GM19351 (cell line): Measurements from ENCODE around the gene TIMM10.

Experiments used
- ATAC-seq: cut with Tn5 transposase; IDR thresholded peaks from one replicate; pipeline ENCODE4 v1.9.1; 2021; ENCODE audit warnings: mild to moderate bottlenecking, moderate library complexity; ENCODE audit not compliant: unreplicated experiment

Gene TIMM10

GRCh38 chr11:57485217-57485990, 45.1 kb downstream of the TIMM10 start:
- no peak for ATAC-seq

DNA sequence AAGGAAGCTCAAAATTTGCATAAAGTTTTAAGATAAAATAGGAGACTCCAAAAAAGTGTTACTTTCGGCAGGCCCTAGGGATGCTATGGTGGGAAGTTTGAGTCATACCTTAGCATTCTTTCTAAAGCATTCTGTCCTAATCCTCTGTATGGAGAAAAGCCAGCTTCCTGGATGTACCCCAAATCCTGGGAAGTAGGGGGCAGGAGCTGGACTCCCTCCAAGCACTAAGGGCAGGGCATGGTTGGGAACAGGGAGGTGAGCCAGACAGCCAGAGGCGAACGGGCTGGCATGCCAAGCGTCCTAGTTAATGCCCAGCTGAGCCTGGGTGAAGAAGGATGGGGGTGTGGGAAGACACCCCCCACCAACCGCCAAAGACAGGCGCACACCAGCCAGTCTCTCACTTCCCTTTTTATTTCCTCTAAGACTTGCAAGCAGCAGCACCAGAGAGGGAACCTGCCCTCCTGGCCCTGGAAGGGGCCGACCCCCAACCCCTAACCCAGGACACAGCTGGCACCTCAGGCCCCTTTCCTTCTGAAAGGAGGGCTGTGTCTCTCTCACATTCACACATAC, 46.3 kb downstream of the TIMM10 start:
- ATAC-seq = peak; percentile 57

- ATAC-seq = no peak
Measured at GRCh38 chr11:57483562-57483918, 47.0 kb downstream of the TIMM10 start.

- peak; percentile 45 for ATAC-seq
Measured at GRCh38 chr11:57482782-57483561, 47.6 kb downstream of the TIMM10 start.

- ATAC-seq = no peak
Measured at GRCh38 chr11:57481915-57482781, 48.4 kb downstream of the TIMM10 start.

- no peak for ATAC-seq
Measured at GRCh38 chr11:57481315-57481714, 49.2 kb downstream of the TIMM10 start.

GRCh38 chr11:57480409-57481137, 50.0 kb downstream of the TIMM10 start:
- peak; percentile 38 for ATAC-seq

DNA sequence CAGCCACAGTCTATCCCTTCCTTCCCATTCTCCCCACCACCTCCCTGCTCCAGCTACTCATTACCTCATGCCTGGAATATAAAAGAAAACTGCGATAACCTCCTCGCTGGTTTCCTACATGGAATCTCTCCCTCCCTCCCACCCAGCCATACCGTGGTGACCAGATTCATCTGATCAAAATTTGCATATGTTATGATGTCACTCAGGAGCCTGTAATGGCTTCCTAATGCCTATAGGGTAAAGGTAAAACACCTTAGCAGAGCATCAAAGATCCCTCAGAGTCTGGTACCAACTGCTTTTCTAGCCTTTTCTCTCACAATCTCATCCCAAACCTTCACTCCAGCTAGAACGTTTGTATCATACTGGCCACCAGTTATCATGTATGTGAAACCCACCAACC, 50.6 kb downstream of the TIMM10 start:
- ATAC-seq = no peak

DNA sequence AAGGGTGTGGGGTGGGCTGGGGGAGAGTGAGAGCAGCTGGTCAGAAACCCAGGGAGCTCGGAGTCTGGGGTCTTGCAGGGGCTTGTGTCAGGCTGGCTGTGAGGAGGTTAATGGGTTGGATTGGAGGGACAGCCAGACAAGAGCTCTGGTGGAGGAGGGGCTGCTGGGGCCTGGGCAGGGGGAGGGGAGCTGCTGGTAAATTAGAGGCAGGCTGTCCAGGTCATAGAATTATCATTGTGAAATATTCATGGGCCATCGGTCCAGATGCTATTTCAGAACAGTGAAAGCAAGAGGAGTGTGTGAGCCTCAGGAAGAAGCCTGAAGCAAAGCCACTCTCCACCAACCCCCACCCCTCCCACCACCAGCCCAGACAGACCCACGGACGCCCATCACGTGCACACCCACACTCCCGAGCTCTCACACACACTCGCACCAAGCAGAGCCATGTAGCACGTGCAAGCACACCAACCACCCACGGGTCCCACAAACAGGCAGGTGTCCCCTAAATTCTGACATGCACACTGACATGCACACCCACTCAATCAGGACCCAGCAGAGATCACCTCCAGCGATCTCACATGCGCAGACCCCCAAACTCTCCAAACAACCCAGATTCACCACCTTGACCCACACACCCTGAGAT, 51.4 kb downstream of the TIMM10 start:
- ATAC-seq = no peak
